Epithelial cell of esophagus (primary cell): Measurements from ENCODE around the gene CDC42BPA.

ENCODE experiments used
- DNase-seq: peaks from one replicate; pipeline ENCODE4 v3.0.0; 2010; ENCODE audit warnings: low read depth
- H3K4me3 ChIP-seq: 2 replicates; pipeline ENCODE4 v1.5.1; 2011; ENCODE audit warnings: mild to moderate bottlenecking, low read length, control low read depth
- CTCF ChIP-seq: IDR thresholded peaks from 2 replicates; pipeline ENCODE4 v1.5.1; 2011; ENCODE audit warnings: low read depth, mild to moderate bottlenecking, low read length, control low read depth, inconsistent platforms; ENCODE audit not compliant: insufficient read depth; ENCODE audit errors: missing control alignments

Gene CDC42BPA

GRCh38 chr1:226975259-226976250, 342.7 kb downstream of the CDC42BPA start:
- DNase-seq = no peak
- no peak overlapping the region for H3K4me3 ChIP-seq
- no peak for TF ChIP-seq CTCF

- DNase-seq = no peak
- no peak for TF ChIP-seq CTCF
- no peak overlapping the region for H3K4me3 ChIP-seq
These were observed 343.6 kb downstream of the CDC42BPA start for GRCh38 chr1:226974544-226975258.

- no peak overlapping the region for H3K4me3 ChIP-seq
- TF ChIP-seq CTCF = no peak
- DNase-seq = peak; percentile 69
These were observed 344.3 kb downstream of the CDC42BPA start for GRCh38 chr1:226973898-226974543.

GRCh38 chr1:226973371-226973897, 344.9 kb downstream of the CDC42BPA start:
- H3K4me3 ChIP-seq = no peak overlapping the region
- DNase-seq = no peak
- TF ChIP-seq CTCF = no peak

- TF ChIP-seq CTCF = no peak
- no peak for DNase-seq
- H3K4me3 ChIP-seq = no peak overlapping the region
These were observed 345.4 kb downstream of the CDC42BPA start for GRCh38 chr1:226972931-226973330.

GRCh38 chr1:226971765-226972164, 346.5 kb downstream of the CDC42BPA start:
- no peak for TF ChIP-seq CTCF
- DNase-seq = no peak
- no peak overlapping the region for H3K4me3 ChIP-seq
